OCI-M2 (cell line): ENCODE results near the gene ATP1A4.

Experiments
- DNase-seq: peaks from one replicate; lab custom pipeline; 2025; ENCODE audit not compliant: unreplicated experiment; lab: John Stamatoyannopoulos, UW

ATP1A4 gene

GRCh38 chr1:160224606-160225005, 73.2 kb downstream of the ATP1A4 start:
- no peak for DNase-seq

GRCh38 chr1:160225345-160225744, 73.9 kb downstream of the ATP1A4 start:
- DNase-seq: no peak

DNA sequence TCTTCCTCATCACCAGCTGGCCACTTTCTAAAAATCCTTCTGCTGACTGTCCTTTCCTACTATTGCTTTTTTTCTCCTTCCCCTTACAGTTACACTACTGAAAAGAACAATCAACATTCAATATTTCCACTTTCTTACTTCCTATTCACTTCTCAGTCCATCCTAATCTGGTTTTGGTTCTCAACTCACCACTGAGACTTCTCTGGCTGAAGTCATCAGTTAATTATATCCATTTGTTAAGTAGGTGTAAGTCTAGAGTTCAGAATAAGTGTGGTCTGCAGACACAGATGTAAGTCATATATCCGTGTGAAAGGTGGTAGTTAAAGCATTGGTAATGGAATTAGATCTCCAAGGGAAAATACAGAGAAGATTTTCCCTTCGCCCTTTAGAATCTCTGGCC, 75.2 kb downstream of the ATP1A4 start:
- no peak for DNase-seq

- no peak for DNase-seq
Measured at GRCh38 chr1:160227034-160227433, 75.6 kb downstream of the ATP1A4 start.

DNA sequence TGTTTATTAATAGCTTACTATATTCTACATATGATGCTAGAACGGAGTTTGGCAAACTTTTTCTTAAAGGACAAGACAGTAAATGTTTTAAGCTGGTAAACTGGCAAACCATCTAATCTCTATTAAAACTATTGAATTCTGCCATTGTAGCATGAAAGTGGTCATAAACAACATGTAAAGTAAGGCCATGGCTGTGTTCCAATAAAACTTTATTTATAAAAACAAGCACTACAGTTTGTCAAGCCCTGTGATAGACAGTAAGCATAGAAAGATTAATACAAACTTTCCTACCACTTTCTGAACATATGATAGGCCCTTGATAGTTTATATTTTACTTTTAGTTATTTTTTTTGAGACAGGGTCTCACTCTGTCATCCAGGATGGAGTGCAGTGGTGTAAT, 76.2 kb downstream of the ATP1A4 start:
- no peak for DNase-seq

- DNase-seq: no peak
Measured at GRCh38 chr1:160228431-160228830, 77.0 kb downstream of the ATP1A4 start.

GRCh38 chr1:160232911-160233310, 81.5 kb downstream of the ATP1A4 start:
- DNase-seq: no peak
